DND-41 (cell line): ENCODE data around the gene PLEKHA4.
"Not testable (repeated sequence)": the region's sequence is repeated elsewhere in the genome, so short reads cannot be mapped to it uniquely, and the experiment has no call there.

Source experiments
- ATAC-seq: fragments of 200-7000 bp; cut with Tn5 transposase; 3 replicates; pipeline ENCODE4 v1.9.1; 2021; ENCODE audit warnings: low read depth; ENCODE audit not compliant: insufficient read depth
- DNase-seq: peaks from one replicate; pipeline ENCODE4 v3.0.0-alpha.2; 2020
- H2AFZ ChIP-seq: 2 replicates; pipeline ENCODE4 v1.6.0; 2012; ENCODE audit warnings: low read depth, low read length
- H3K27ac ChIP-seq: 2 replicates; pipeline ENCODE4 v1.5.1; 2012; ENCODE audit warnings: low read length, inconsistent platforms
- H3K27me3 ChIP-seq: fragments of 200-600 bp; sonication (generic); 2 replicates; pipeline ENCODE4 v1.6.0; 2012; ENCODE audit warnings: low read length, mild to moderate bottlenecking, inconsistent platforms; ENCODE audit not compliant: insufficient read depth, poor library complexity
- H3K36me3 ChIP-seq: 2 replicates; pipeline ENCODE4 v1.5.1; 2012; ENCODE audit warnings: low read length, inconsistent platforms; ENCODE audit not compliant: insufficient read depth
- H3K4me1 ChIP-seq: 2 replicates; pipeline ENCODE4 v1.5.1; 2012; ENCODE audit warnings: mild to moderate bottlenecking, low read length; ENCODE audit not compliant: insufficient read depth
- H3K4me2 ChIP-seq: 2 replicates; pipeline ENCODE4 v1.6.0; 2012; ENCODE audit warnings: mild to moderate bottlenecking, moderate library complexity, low read length, inconsistent platforms; ENCODE audit not compliant: insufficient read depth
- H3K4me3 ChIP-seq, 2 experiments: fragments of 200-600 bp in 1 of 2; shearing (Covaris generic) in 1 of 2; 2 replicates each; pipeline ENCODE4 v1.5.1; 2012 to 2016; ENCODE audit warnings: inconsistent platforms in 2 of 2, low read length in 2 of 2, mild to moderate bottlenecking in 2 of 2, low read depth in 1 of 2, moderate library complexity in 1 of 2
- H3K79me2 ChIP-seq: 2 replicates; pipeline ENCODE4 v1.6.0; 2012; ENCODE audit warnings: low read length, inconsistent platforms; ENCODE audit not compliant: insufficient read depth
- H3K9ac ChIP-seq: 2 replicates; pipeline ENCODE4 v1.6.0; 2012; ENCODE audit warnings: low read depth, mild to moderate bottlenecking, inconsistent platforms, low read length, moderate library complexity
- H3K9me3 ChIP-seq: 2 replicates; pipeline ENCODE4 v1.5.1; 2012; ENCODE audit warnings: low read length, moderate library complexity, mild to moderate bottlenecking, inconsistent platforms; ENCODE audit not compliant: insufficient read depth, severe bottlenecking
- H4K20me1 ChIP-seq: 2 replicates; pipeline ENCODE4 v1.6.0; 2012; ENCODE audit warnings: low read length; ENCODE audit not compliant: insufficient read depth
- EZH2 ChIP-seq: IDR thresholded peaks from 3 replicates; pipeline ENCODE4 v1.6.1; 2012; ENCODE audit warnings: borderline replicate concordance, low read depth, mild to moderate bottlenecking, moderate library complexity, low read length, inconsistent platforms; ENCODE audit not compliant: severe bottlenecking
- TF ChIP-seq, protein P1 (sequence below): IDR thresholded peaks from 2 replicates; pipeline ENCODE4 v1.5.1; 2012; ENCODE audit warnings: borderline replicate concordance, low read length, moderate library complexity, mild to moderate bottlenecking; ENCODE audit not compliant: poor library complexity, severe bottlenecking; ENCODE audit errors: extremely low read depth

PLEKHA4 gene

GRCh38 chr19:48856921-48857320 lies 11.5 kb downstream of the PLEKHA4 start:
- Histone ChIP-seq H3K4me3 (no peak overlapping the region), H3K4me1 (no peaks in the 10 kb centered on the region), H3K79me2 (no peaks in the 10 kb centered on the region), H3K9me3 (no peaks in the 10 kb centered on the region), H3K4me2 (no peak overlapping the region), H2AFZ (no peak overlapping the region), H3K27me3 (no peaks in the 10 kb centered on the region), H4K20me1 (no peaks in the 10 kb centered on the region), H3K9ac (no peak overlapping the region), H3K27ac (no peak overlapping the region), H3K36me3 (no peaks in the 10 kb centered on the region)
- ATAC-seq (no peak), DNase-seq (no peak)
- TF ChIP-seq, protein P1, sequence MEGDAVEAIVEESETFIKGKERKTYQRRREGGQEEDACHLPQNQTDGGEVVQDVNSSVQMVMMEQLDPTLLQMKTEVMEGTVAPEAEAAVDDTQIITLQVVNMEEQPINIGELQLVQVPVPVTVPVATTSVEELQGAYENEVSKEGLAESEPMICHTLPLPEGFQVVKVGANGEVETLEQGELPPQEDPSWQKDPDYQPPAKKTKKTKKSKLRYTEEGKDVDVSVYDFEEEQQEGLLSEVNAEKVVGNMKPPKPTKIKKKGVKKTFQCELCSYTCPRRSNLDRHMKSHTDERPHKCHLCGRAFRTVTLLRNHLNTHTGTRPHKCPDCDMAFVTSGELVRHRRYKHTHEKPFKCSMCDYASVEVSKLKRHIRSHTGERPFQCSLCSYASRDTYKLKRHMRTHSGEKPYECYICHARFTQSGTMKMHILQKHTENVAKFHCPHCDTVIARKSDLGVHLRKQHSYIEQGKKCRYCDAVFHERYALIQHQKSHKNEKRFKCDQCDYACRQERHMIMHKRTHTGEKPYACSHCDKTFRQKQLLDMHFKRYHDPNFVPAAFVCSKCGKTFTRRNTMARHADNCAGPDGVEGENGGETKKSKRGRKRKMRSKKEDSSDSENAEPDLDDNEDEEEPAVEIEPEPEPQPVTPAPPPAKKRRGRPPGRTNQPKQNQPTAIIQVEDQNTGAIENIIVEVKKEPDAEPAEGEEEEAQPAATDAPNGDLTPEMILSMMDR, result no peak
- no peak for TF ChIP-seq EZH2

DNA sequence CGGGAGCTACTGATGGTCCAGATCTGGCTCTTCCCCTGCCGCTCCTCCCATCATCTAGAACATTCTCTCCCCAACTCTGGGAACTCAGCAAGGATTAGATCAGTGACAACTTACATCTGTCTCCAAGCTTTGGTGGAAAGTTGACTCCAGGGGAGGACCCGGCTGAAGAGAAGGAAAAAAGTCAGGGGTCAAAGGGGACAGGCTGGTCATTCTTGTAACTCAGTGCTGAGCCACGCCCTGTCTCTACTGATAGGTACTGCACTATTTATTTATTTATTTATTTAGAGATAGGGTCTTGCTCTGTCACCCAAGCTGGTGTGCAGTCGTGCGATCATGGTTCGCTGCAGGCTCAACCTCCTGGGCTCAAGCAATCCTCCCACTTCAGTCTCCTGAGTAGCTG lies 14.3 kb downstream of the PLEKHA4 start:
- Histone ChIP-seq H3K4me2 (no peak overlapping the region), H3K36me3 (no peaks in the 10 kb centered on the region), H3K4me1 (no peaks in the 10 kb centered on the region), H3K9ac (no peak overlapping the region), H4K20me1 (no peaks in the 10 kb centered on the region), H3K79me2 (no peaks in the 10 kb centered on the region), H3K27me3 (no peaks in the 10 kb centered on the region), H2AFZ (no peak overlapping the region), H3K27ac (no peak overlapping the region), H3K9me3 (no peaks in the 10 kb centered on the region), H3K4me3 (no peak overlapping the region)
- no peak for DNase-seq
- ATAC-seq, result no peak
- TF ChIP-seq, protein P1, result no peak
- no peak for TF ChIP-seq EZH2

GRCh38 chr19:48853483-48853882 lies 14.9 kb downstream of the PLEKHA4 start:
- H3K27ac ChIP-seq, result no peak overlapping the region
- H3K27me3 ChIP-seq, result no peaks in the 10 kb centered on the region
- H2AFZ ChIP-seq, result no peak overlapping the region
- no peaks in the 10 kb centered on the region for H4K20me1 ChIP-seq
- no peaks in the 10 kb centered on the region for H3K79me2 ChIP-seq
- H3K4me1 ChIP-seq, result no peaks in the 10 kb centered on the region
- no peak for TF ChIP-seq EZH2
- TF ChIP-seq, protein P1, result no peak
- H3K4me3 ChIP-seq, result no peak overlapping the region
- no peaks in the 10 kb centered on the region for H3K36me3 ChIP-seq
- ATAC-seq (no peak), DNase-seq (no peak)
- no peak overlapping the region for H3K4me2 ChIP-seq
- no peak overlapping the region for H3K9ac ChIP-seq
- no peaks in the 10 kb centered on the region for H3K9me3 ChIP-seq

DNA sequence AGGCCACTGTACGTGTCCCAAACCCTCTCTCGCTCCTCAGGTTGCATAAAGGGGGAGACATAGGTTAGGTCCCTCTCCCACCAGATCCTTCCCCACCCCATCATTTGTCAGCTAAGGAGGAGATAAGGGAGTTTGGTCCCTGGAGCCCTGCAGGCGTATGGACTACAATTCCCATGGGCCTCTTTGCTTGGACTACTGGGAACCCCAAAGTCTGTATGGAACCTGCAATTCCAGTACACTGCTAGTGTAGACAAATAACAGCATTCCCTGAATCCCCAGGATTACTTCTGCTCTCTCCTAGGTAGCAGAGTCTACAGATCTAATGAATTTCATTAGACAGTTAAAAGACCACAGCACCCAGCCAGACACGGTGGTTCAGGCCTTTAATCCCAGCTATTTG lies 16.1 kb downstream of the PLEKHA4 start:
- Histone ChIP-seq H2AFZ (no peak overlapping the region), H3K9me3 (no peaks in the 10 kb centered on the region), H3K79me2 (no peaks in the 10 kb centered on the region), H3K4me2 (no peak overlapping the region), H3K4me3 (no peak overlapping the region), H4K20me1 (no peaks in the 10 kb centered on the region), H3K27ac (no peak overlapping the region), H3K9ac (no peak overlapping the region), H3K27me3 (no peaks in the 10 kb centered on the region), H3K36me3 (no peaks in the 10 kb centered on the region), H3K4me1 (no peaks in the 10 kb centered on the region)
- DNase-seq, result no peak
- TF ChIP-seq EZH2, result no peak
- TF ChIP-seq, protein P1, result no peak
- no peak for ATAC-seq

DNA sequence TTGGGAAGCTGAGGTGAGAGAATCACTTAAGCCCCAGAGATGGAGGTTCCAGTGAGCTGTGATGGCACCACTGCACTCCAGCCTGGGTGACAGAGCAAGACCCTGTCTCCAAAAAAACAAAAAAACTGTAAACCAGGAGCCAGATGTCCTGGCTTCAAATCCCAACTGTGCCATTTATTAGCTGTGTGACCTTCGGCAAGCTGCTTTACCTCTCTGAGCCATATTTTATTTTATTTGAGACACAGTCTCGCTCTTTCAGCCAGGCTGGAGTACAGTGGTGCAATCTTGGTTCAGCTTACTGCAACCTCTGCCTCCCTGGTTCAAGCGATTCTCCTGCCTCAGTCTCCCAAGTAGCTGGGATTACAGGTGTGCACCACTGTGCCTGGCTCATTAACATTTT lies 21.8 kb downstream of the PLEKHA4 start:
- not testable (repeated sequence) for H3K27ac ChIP-seq, ATAC-seq, H3K4me2 ChIP-seq, H3K27me3 ChIP-seq, H3K36me3 ChIP-seq, H3K4me3 ChIP-seq, H3K79me2 ChIP-seq, H4K20me1 ChIP-seq, H3K9me3 ChIP-seq, H3K9ac ChIP-seq, H2AFZ ChIP-seq, DNase-seq, H3K4me1 ChIP-seq
